ENCODE results near the gene LRRC27. TPM values are rescaled to one million over a fixed set of nuclear protein-coding genes. Genes with fewer than 3 reads are reported as not detected.
"Not testable (repeated sequence)": the region's sequence is repeated elsewhere in the genome, so short reads cannot be mapped to it uniquely, and the experiment has no call there.

LRRC27 gene
- total RNA-seq, 1 experiment from 2014 or later = 5.6 TPM

DNA sequence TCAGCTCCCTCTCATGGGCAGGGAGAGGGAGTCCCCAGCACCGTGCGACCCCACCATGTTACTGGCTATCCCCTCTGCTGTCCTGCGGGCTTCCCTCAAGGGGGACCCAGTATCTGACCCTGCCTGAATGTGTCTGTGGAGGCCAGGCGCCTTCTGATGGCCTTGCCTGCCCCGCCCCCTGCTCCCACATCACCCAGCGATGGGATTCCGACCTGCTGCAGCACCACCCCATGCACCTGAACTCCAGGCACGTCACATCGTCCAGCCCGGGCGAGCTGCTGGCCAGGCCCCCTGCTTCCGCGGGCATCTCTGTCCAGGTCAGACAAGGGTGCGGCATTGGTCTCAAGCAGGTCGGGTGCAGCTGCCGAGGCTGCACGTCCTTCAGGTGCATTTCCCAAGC lies 19.0 kb downstream of the LRRC27 start:
- TF ChIP-seq, protein P1, sequence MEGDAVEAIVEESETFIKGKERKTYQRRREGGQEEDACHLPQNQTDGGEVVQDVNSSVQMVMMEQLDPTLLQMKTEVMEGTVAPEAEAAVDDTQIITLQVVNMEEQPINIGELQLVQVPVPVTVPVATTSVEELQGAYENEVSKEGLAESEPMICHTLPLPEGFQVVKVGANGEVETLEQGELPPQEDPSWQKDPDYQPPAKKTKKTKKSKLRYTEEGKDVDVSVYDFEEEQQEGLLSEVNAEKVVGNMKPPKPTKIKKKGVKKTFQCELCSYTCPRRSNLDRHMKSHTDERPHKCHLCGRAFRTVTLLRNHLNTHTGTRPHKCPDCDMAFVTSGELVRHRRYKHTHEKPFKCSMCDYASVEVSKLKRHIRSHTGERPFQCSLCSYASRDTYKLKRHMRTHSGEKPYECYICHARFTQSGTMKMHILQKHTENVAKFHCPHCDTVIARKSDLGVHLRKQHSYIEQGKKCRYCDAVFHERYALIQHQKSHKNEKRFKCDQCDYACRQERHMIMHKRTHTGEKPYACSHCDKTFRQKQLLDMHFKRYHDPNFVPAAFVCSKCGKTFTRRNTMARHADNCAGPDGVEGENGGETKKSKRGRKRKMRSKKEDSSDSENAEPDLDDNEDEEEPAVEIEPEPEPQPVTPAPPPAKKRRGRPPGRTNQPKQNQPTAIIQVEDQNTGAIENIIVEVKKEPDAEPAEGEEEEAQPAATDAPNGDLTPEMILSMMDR (conservative IDR thresholded peaks at IDR 0.05; ENCODE audit: low read depth, low read length) = no peak
- TF ChIP-seq EZH2phosphoT487 (IDR thresholded peaks at IDR 0.05; ENCODE audit: borderline replicate concordance, low read length) = no peak
- TF ChIP-seq EZH2 (IDR thresholded peaks at IDR 0.05; ENCODE audit: low read length, unreplicated experiment) = no peak
- intact Hi-C loops (cut with micrococcal nuclease) = no loop called here
- CTCF ChIA-PET = no interaction called here
- Histone ChIP-seq H3K36me3 (ENCODE audit: low read depth, low read length) (no peaks in the 10 kb centered on the region), H3K9me2 (replicated peaks; ENCODE audit: low read length) (no peaks in the 10 kb centered on the region), H3K4me1 (ENCODE audit: insufficient read depth, low read length) (no peaks in the 10 kb centered on the region), H3K4me3 (ENCODE audit: low read length) (no peak overlapping the region), H3F3A (ENCODE audit: low read length, unreplicated experiment) (no peaks in the 10 kb centered on the region), H4K20me1 (ENCODE audit: low read length) (no peaks in the 10 kb centered on the region), H3K4me2 (ENCODE audit: low read length) (no peak overlapping the region), H3K9ac (ENCODE audit: low read length) (no peak overlapping the region), H3K27ac (ENCODE audit: low read length) (no peak overlapping the region), H3K9me3 (ENCODE audit: low read length) (no peaks in the 10 kb centered on the region), H3K79me2 (ENCODE audit: low read length) (no peaks in the 10 kb centered on the region), H3K27me3 (ENCODE audit: low read length) (no peaks in the 10 kb centered on the region), H2AFZ (ENCODE audit: low read length) (no peak overlapping the region)
- POLR2A ChIA-PET (ENCODE audit: unreplicated experiment) = no interaction called here
- DNase-seq (no peak), ATAC-seq (no peak)
- no TSS peak for BruUV-seq (replicated peaks)

DNA sequence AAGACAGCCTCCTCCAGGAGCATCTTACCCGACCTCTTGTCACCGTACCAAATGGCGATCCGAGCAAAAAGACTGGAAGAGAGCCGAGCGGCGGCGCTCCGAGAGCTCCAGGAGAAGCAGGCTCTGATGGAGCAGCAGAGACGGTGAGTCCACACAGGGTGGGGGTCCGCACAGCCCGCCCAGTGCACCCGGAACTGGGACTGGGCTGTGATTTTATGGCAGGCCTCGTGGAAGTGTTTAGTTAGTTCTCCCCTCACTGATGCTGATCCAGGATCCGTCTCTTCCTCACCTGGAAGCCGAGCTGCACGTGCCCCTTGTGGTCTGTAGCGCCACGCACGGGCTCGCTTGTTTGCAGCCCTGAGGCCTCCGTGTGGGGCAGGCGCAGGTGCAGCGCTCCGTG lies 19.6 kb downstream of the LRRC27 start:
- H2AFZ ChIP-seq (ENCODE audit: low read length) = no peak overlapping the region
- CTCF ChIA-PET = no interaction called here
- H3K9ac ChIP-seq (ENCODE audit: low read length) = no peak overlapping the region
- H3K36me3 ChIP-seq (ENCODE audit: low read depth, low read length) = no peaks in the 10 kb centered on the region
- H3K27me3 ChIP-seq (ENCODE audit: low read length) = no peaks in the 10 kb centered on the region
- H3K9me3 ChIP-seq (ENCODE audit: low read length) = no peaks in the 10 kb centered on the region
- H3K79me2 ChIP-seq (ENCODE audit: low read length) = no peaks in the 10 kb centered on the region
- H3F3A ChIP-seq (ENCODE audit: low read length, unreplicated experiment) = no peaks in the 10 kb centered on the region
- TF ChIP-seq EZH2phosphoT487 (IDR thresholded peaks at IDR 0.05; ENCODE audit: borderline replicate concordance, low read length) = no peak
- TF ChIP-seq EZH2 (IDR thresholded peaks at IDR 0.05; ENCODE audit: low read length, unreplicated experiment) = no peak
- TF ChIP-seq, protein P1 (conservative IDR thresholded peaks at IDR 0.05; ENCODE audit: low read depth, low read length) = no peak
- H4K20me1 ChIP-seq (ENCODE audit: low read length) = no peaks in the 10 kb centered on the region
- intact Hi-C loops (cut with micrococcal nuclease) = no loop called here
- BruUV-seq (replicated peaks) = no TSS peak
- DNase-seq = no peak
- no peaks in the 10 kb centered on the region for H3K4me1 ChIP-seq (ENCODE audit: insufficient read depth, low read length)
- H3K27ac ChIP-seq (ENCODE audit: low read length) = no peak overlapping the region
- ATAC-seq = no peak
- H3K4me2 ChIP-seq (ENCODE audit: low read length) = no peak overlapping the region
- POLR2A ChIA-PET (ENCODE audit: unreplicated experiment) = no interaction called here
- H3K9me2 ChIP-seq (replicated peaks; ENCODE audit: low read length) = no peaks in the 10 kb centered on the region
- H3K4me3 ChIP-seq (ENCODE audit: low read length) = no peak overlapping the region

DNA sequence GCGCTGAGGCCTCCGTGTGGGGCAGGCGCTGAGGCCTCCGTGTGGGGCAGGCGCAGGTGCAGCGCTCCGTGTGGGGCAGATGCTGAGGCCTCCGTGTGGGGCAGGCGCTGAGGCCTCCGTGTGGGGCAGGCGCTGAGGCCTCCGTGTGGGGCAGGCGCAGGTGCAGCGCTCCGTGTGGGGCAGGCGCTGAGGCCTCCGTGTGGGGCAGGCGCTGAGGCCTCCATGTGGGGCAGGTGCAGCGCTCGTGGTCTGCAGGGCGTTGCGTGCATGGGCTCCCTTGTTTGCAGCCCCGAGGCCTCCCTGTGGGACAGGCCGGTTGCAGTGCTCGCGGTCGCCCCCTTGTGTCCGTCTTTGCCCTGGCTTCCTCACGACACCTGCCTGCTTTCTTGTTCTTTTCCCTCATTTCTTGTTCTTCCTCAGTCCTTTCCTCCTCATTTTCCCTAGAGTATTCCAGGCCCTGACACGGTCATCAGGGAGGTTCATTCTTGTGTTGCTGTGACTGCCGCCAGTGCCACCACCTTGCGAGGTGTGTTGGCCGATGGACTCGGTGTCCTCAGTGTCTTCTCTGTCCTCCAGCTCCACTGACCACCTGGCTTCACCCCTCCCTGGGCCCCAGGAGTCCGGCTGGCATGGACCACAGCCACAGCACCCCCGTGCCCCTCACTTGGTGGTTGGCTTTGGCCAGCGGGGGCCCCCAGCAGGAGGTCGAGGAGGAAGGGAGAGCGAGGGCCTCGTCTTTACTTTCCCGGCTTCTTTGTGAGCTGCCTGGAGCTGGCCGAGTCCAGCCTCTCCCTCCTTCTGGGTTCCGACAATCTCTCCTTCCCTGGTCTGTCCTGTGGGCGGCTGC lies 20.7 kb downstream of the LRRC27 start:
- not testable (repeated sequence) for H3K36me3 ChIP-seq (ENCODE audit: low read depth, low read length)

More for the DNA sequence above, 20.7 kb downstream of the LRRC27 start:
- H3K9me2 ChIP-seq (replicated peaks; ENCODE audit: low read length); H3K27ac ChIP-seq (ENCODE audit: low read length); H2AFZ ChIP-seq (ENCODE audit: low read length); POLR2A ChIA-PET (ENCODE audit: unreplicated experiment); BruUV-seq (replicated peaks); CTCF ChIA-PET; H3K27me3 ChIP-seq (ENCODE audit: low read length); H3K4me1 ChIP-seq (ENCODE audit: insufficient read depth, low read length); H3F3A ChIP-seq (ENCODE audit: low read length, unreplicated experiment); H4K20me1 ChIP-seq (ENCODE audit: low read length); intact Hi-C loops (cut with micrococcal nuclease); H3K9me3 ChIP-seq (ENCODE audit: low read length); H3K4me3 ChIP-seq (ENCODE audit: low read length); H3K79me2 ChIP-seq (ENCODE audit: low read length); H3K4me2 ChIP-seq (ENCODE audit: low read length); H3K9ac ChIP-seq (ENCODE audit: low read length): not testable (repeated sequence)
- peak; percentile 76 for ATAC-seq
- TF ChIP-seq, protein P1 (conservative IDR thresholded peaks at IDR 0.05; ENCODE audit: low read depth, low read length) = peak; percentile 59
- DNase-seq = peak; percentile 46
